Embryonic facial prominence (tissue), 1 donor: ENCODE measurements around the gene RAD18.

ENCODE experiments used
- DNase-seq: peaks from one replicate; pipeline ENCODE4 v3.0.0-alpha.2; 2016; ENCODE audit errors: extremely low spot score

RAD18 gene

GRCh38 chr3:8963137-8963853 is at the start of gene RAD18:
Gene RAD18, minus strand, starts transcription at chr3:8963472. Its CDS starts 87 bp downstream, at chr3:8963385.
- peak; percentile 91 for DNase-seq

- DNase-seq = no peak
These were observed 49.2 kb upstream of the RAD18 start for GRCh38 chr3:9012521-9012920.

- DNase-seq = no peak
These were observed 46.8 kb upstream of the RAD18 start for GRCh38 chr3:9009976-9010545.

GRCh38 chr3:9008550-9009255 is 45.4 kb upstream of the RAD18 start:
- DNase-seq = no peak

- DNase-seq = no peak
These were observed 44.7 kb upstream of the RAD18 start for GRCh38 chr3:9007928-9008327.

- DNase-seq = no peak
These were observed 43.9 kb upstream of the RAD18 start for GRCh38 chr3:9007213-9007612.

- DNase-seq = no peak
These were observed 36.8 kb upstream of the RAD18 start for GRCh38 chr3:9000041-9000440.

- DNase-seq = no peak
These were observed 33.9 kb upstream of the RAD18 start for GRCh38 chr3:8997151-8997550.

GRCh38 chr3:8996681-8997121 is 33.4 kb upstream of the RAD18 start:
- DNase-seq = peak; percentile 24

GRCh38 chr3:8996216-8996615 is 32.9 kb upstream of the RAD18 start:
- no peak for DNase-seq

GRCh38 chr3:8994226-8994625 is 31.0 kb upstream of the RAD18 start:
- no peak for DNase-seq

- no peak for DNase-seq
These were observed 30.1 kb upstream of the RAD18 start for GRCh38 chr3:8993331-8993730.

- no peak for DNase-seq
These were observed 29.6 kb upstream of the RAD18 start for GRCh38 chr3:8992854-8993253.

GRCh38 chr3:8992199-8992598 is 28.9 kb upstream of the RAD18 start:
- DNase-seq = no peak

GRCh38 chr3:8990266-8991215 is 27.3 kb upstream of the RAD18 start:
- no peak for DNase-seq

GRCh38 chr3:8988791-8989558 is 25.7 kb upstream of the RAD18 start:
- no peak for DNase-seq

- no peak for DNase-seq
These were observed 25.0 kb upstream of the RAD18 start for GRCh38 chr3:8988384-8988655.

GRCh38 chr3:8987645-8988383 is 24.5 kb upstream of the RAD18 start:
- DNase-seq = peak; percentile 39

GRCh38 chr3:8987226-8987625 is 24.0 kb upstream of the RAD18 start:
- no peak for DNase-seq

GRCh38 chr3:8986741-8987140 is 23.5 kb upstream of the RAD18 start:
- DNase-seq = no peak

GRCh38 chr3:8985876-8986275 is 22.6 kb upstream of the RAD18 start:
- no peak for DNase-seq
